ENCODE data around the gene TNRC18.
A peak's percentile ranks its signal among the peaks of the same experiment; 100 is the strongest.

TNRC18 gene

DNA sequence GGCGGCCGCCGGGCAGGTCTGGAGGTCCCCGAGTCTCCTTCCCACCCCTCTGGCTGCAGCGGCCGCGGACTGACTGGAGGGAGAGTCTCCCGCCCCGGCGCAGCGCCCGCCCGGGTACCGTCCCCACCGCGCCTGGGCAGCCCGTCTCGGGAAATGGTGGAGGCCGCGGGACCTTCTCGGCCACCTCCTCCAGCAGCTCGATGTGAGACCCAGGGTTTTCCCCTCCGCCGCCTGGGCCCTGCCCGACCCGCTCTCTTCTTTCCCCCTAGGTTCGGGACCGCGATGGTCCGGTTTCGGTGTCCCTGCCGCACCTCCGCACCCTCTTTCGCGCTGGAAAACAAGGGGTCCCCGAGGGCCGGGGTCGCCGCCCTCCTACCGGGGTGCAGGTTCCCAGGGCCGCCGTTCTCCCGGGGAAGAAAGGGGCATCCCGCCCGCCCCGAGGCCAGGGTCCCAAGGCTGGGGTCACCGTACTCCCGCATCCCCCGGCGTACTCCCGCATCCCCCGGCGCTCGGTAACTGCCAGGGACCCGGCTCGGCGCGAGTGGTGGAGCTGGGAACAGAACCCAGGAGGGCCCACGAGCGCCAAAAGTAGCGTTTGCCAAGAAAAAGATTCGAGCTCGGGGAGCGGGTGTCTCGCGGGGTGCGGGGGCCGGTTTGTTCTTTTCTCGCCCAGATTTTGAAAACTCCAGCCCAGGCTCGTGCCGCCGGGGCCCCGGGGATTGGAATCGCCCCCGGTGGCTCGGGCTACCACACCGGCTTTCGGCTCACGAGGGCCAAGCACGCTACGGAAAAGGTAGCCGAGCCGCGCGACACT lies 3.4 kb downstream of the TNRC18 start:
- Histone ChIP-seq H3K4me3 (ENCODE audit: low read depth in 1 of 2, low read length in 2 of 2) (peak overlapping the region in 1 of 2 experiments; percentile 70; a peak in 2 of 4 replicates), H3K4me1 (ENCODE audit: insufficient read depth, low read length) (peaks cover 42% of the 10 kb centered on the region), H3K79me2 (ENCODE audit: insufficient read depth, low read length) (no peaks in the 10 kb centered on the region)

DNA sequence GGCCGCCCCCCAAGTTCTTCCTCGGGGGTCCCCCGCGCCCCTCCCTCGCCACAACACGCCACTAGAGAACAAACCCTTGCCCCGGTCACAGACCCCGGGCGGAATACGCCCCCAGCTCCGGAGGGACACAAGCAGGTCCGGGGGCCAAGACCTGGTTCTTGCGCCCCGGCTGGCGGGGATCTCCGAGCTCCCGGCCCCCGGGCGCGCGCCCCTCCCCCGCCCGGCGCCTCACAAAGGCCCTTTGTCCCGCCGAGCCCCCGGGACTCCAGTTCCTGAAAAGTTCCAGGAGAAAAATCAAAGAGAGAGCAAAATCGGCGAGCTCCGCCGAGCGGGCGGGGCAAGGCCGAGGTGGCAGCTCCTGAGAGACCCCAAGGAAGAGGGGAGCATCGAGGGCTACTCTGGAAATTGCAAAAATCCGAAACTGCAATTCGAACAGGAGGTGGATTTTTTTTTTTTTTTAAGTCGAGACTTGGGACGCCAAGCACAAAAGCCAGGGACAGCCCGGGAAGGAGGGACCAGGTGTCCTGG lies 4.0 kb downstream of the TNRC18 start:
- no peak overlapping the region for H2AFZ ChIP-seq (ENCODE audit: low read depth, low read length)
- peaks cover 35% of the 10 kb centered on the region for H3K4me1 ChIP-seq (ENCODE audit: insufficient read depth, low read length)
- TF ChIP-seq EZH2 (IDR thresholded peaks at IDR 0.05; ENCODE audit: borderline replicate concordance, low read depth, low read length, severe bottlenecking) (no peak), CTCF (IDR thresholded peaks at IDR 0.05; ENCODE audit: borderline replicate concordance, extremely low read depth, low read length, poor library complexity, severe bottlenecking) (no peak)
- H3K4me3 ChIP-seq (ENCODE audit: low read depth in 1 of 2, low read length in 2 of 2): no peak overlapping the region
- peak overlapping the region; percentile 81; the same call in 1 of the 2 replicates for H3K4me2 ChIP-seq (ENCODE audit: insufficient read depth, low read length)
- H3K27me3 ChIP-seq (ENCODE audit: insufficient read depth, low read length, poor library complexity): peaks cover 51% of the 10 kb centered on the region
- no peaks in the 10 kb centered on the region for H3K9me3 ChIP-seq (ENCODE audit: insufficient read depth, low read length, severe bottlenecking)
- no peaks in the 10 kb centered on the region; the same call in 1 of the 2 replicates for H3K36me3 ChIP-seq (ENCODE audit: insufficient read depth, low read length)
- ATAC-seq (ENCODE audit: insufficient read depth, low read depth) (no peak), DNase-seq (no peak)
- H4K20me1 ChIP-seq (ENCODE audit: insufficient read depth, low read length): peaks cover 39% of the 10 kb centered on the region
- H3K27ac ChIP-seq (ENCODE audit: low read length): no peak overlapping the region
- no peaks in the 10 kb centered on the region for H3K79me2 ChIP-seq (ENCODE audit: insufficient read depth, low read length)
- H3K9ac ChIP-seq (ENCODE audit: low read depth, low read length): no peak overlapping the region

More for the DNA sequence above, 3.4 kb downstream of the TNRC18 start:
- no peak for DNase-seq
- TF ChIP-seq CTCF (IDR thresholded peaks at IDR 0.05; ENCODE audit: borderline replicate concordance, extremely low read depth, low read length, poor library complexity, severe bottlenecking) (no peak), EZH2 (IDR thresholded peaks at IDR 0.05; ENCODE audit: borderline replicate concordance, low read depth, low read length, severe bottlenecking) (no peak)
- H3K9ac ChIP-seq (ENCODE audit: low read depth, low read length): peak overlapping the region; percentile 78; the same call in 1 of the 2 replicates
- no peaks in the 10 kb centered on the region for H3K9me3 ChIP-seq (ENCODE audit: insufficient read depth, low read length, severe bottlenecking)
- H4K20me1 ChIP-seq (ENCODE audit: insufficient read depth, low read length): peaks cover 42% of the 10 kb centered on the region
- H3K27ac ChIP-seq (ENCODE audit: low read length): no peak overlapping the region
- no peaks in the 10 kb centered on the region; the same call in 1 of the 2 replicates for H3K36me3 ChIP-seq (ENCODE audit: insufficient read depth, low read length)
- peak overlapping the region; percentile 81 for H3K4me2 ChIP-seq (ENCODE audit: insufficient read depth, low read length)
- H3K27me3 ChIP-seq (ENCODE audit: insufficient read depth, low read length, poor library complexity): peaks cover 58% of the 10 kb centered on the region
- no peak overlapping the region for H2AFZ ChIP-seq (ENCODE audit: low read depth, low read length)
- no peak for ATAC-seq (ENCODE audit: insufficient read depth, low read depth)

DNA sequence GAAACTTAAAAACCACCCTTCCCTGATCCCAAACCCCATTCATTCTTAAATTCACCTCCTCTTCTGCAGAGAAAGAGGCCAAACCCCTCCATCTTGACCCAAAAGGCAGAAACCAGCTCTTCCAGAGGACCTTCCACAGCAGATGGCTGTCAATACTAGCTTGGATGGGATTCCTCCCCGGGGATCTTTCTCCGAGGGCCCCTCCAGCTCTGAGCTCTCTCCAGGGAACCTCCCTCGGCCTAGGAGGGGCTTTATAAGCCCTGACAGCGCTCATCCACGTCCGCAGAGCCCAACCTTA lies 5.4 kb downstream of the TNRC18 start:
- Histone ChIP-seq H3K36me3 (ENCODE audit: insufficient read depth, low read length) (no peaks in the 10 kb centered on the region; the same call in 1 of the 2 replicates), H3K79me2 (ENCODE audit: insufficient read depth, low read length) (no peaks in the 10 kb centered on the region), H3K9ac (ENCODE audit: low read depth, low read length) (no peak overlapping the region), H3K27me3 (ENCODE audit: insufficient read depth, low read length, poor library complexity) (peaks cover 39% of the 10 kb centered on the region), H3K4me1 (ENCODE audit: insufficient read depth, low read length) (peaks cover 29% of the 10 kb centered on the region), H2AFZ (ENCODE audit: low read depth, low read length) (no peak overlapping the region), H3K9me3 (ENCODE audit: insufficient read depth, low read length, severe bottlenecking) (no peaks in the 10 kb centered on the region), H4K20me1 (ENCODE audit: insufficient read depth, low read length) (peaks cover 39% of the 10 kb centered on the region), H3K4me2 (ENCODE audit: insufficient read depth, low read length) (no peak overlapping the region), H3K4me3 (ENCODE audit: low read depth in 1 of 2, low read length in 2 of 2) (no peak overlapping the region), H3K27ac (ENCODE audit: low read length) (no peak overlapping the region)
- ATAC-seq (ENCODE audit: insufficient read depth, low read depth): no peak
- DNase-seq: no peak
- TF ChIP-seq CTCF (IDR thresholded peaks at IDR 0.05; ENCODE audit: borderline replicate concordance, extremely low read depth, low read length, poor library complexity, severe bottlenecking): no peak
- TF ChIP-seq EZH2 (IDR thresholded peaks at IDR 0.05; ENCODE audit: borderline replicate concordance, low read depth, low read length, severe bottlenecking): no peak

All from DND-41 (cell line).